Activated CD4-positive, alpha-beta T cell treated with anti-CD3 and anti-CD28 coated beads, Interleukin-2, Interleukin-4, amounts not matched to agents 100 ng/mL and 50 ng/mL, durations not matched to agents 16 hours and 8 hours (primary cell): ENCODE results near the gene KCTD4.
"Not testable (repeated sequence)": the region's sequence is repeated elsewhere in the genome, so short reads cannot be mapped to it uniquely, and the experiment has no call there.

Experiments
- DNase-seq: peaks from one replicate; pipeline ENCODE4 v3.0.0-alpha.2; 2020; ENCODE audit warnings: low spot score

Gene KCTD4

GRCh38 chr13:45200701-45201232 lies at the start of gene KCTD4:
Gene KCTD4 (minus strand): TSS chr13:45201045. CDS start chr13:45194567, 6,478 bp downstream.
- no peak for DNase-seq

DNA sequence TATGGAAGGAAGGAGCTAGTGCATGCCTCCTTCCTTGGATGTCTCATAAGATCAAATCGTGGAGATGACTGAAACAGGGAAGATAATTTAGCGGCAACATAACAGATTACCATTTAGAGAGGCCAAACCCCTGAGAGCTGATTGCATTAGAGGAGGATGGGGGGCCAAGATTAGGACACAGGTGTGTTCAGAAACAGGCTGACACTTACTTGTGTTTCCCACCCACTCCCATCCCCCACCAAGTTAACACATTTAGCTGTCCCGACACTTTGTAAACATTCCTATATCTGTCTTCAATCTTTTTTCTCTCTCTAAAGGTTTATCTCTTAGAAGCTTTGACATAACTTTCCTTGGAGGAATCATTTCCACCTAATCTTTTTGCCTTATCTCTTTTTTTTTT lies 48.8 kb upstream of the KCTD4 start:
- no peak for DNase-seq

GRCh38 chr13:45244736-45245135 lies 43.9 kb upstream of the KCTD4 start:
- not testable (repeated sequence) for DNase-seq

GRCh38 chr13:45243077-45243476 lies 42.2 kb upstream of the KCTD4 start:
- DNase-seq, result no peak

DNA sequence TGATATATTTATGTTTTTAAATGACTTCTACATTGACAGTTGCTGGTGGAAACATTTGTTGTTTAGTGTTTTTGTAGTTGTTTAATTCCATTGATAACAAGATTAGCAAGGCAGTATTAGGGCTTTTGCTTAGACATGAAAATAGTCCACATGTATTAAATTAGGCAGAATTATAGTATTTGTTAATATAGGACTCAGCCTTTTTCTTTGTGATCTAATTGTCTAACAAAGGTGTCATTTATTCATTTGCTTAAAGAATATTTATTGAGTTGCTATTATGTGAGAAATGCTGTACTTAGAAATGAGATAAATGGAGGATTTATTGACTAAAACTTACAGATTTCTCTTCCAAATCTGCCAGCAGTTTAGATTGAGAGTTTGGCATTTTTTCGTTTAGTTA lies 41.7 kb upstream of the KCTD4 start:
- DNase-seq, result no peak

GRCh38 chr13:45242070-45242469 lies 41.2 kb upstream of the KCTD4 start:
- no peak for DNase-seq

DNA sequence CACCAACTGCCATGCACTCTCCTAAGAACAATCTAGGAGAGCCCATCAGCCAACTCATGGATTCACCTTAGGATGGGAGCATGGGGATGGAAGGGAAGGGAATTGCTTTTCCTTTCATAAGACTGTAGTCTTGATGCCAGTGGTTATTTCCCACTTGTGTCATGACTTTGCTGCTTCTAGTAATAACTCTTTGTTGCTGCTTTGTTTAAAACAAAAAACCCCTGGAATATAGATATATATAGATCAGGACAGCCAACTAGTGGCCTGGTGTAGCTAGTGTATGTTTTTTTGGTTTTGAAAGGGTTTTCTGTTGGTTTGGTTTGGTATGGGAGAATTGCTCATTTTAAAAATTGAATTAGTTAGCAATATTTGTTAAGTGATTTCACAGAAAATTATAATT lies 39.3 kb upstream of the KCTD4 start:
- no peak for DNase-seq

- DNase-seq, result no peak
These were observed 38.3 kb upstream of the KCTD4 start for GRCh38 chr13:45238945-45239795.

GRCh38 chr13:45232591-45232990 lies 31.7 kb upstream of the KCTD4 start:
- no peak for DNase-seq

GRCh38 chr13:45231722-45232121 lies 30.9 kb upstream of the KCTD4 start:
- no peak for DNase-seq

DNA sequence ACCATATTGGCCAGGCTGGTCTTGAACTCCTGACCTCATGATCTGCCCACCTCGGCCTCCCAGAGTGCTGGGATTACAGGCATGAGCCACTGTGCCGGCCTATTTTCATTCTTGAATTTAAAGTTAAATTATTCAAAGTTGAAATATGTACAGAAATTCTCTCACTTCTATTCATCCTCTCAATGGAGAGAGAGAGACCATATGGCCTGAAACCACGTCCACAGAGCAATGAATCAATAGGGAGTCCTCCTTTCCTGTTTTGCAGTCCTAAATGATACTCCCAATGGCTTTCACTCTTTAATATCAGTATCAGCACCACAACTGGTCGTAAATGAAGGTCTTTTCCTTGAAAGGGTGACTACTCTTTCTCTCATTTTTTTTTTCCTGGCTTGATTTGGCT lies 30.5 kb upstream of the KCTD4 start:
- no peak for DNase-seq

DNA sequence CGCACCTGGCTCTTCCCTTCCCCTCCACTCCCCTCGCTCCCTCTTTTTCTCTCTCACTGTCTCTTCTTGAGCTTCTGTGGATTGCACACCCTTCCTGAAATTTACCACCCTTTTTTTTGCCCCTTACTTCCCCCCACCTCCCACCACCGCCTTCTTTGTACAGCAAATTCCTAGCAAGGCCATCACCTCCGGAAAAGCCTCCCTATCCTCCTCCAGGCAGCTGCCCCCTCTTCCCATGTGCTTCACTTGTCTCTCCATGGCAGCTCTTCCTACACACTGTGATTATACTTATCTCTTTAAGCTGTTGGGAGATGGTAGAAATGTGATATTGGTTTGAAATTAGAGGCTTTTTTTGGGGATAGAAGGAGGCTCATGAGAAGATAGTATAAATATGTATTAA lies 28.3 kb upstream of the KCTD4 start:
- DNase-seq, result no peak

GRCh38 chr13:45228002-45228401 lies 27.2 kb upstream of the KCTD4 start:
- DNase-seq, result no peak

- no peak for DNase-seq
These were observed 25.2 kb upstream of the KCTD4 start for GRCh38 chr13:45226024-45226423.

DNA sequence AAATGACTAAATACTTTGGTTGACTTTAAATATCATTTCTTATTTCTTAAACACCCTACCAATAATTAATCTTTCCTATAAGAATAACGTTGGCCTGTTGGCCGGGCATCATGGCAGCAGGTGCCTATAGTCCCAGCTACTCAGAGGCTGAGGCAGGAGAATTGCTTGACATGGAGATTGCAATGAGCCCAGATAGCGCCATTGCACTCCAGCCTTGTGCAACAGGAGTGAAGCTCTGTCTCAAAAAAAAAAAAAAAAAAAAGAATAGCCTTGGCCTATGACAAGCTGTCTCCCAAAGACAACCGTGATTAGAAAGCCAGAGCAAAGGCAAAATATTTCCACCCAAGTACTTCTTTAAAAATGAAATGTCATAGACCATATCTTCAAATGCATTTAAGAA lies 24.5 kb upstream of the KCTD4 start:
- no peak for DNase-seq

DNA sequence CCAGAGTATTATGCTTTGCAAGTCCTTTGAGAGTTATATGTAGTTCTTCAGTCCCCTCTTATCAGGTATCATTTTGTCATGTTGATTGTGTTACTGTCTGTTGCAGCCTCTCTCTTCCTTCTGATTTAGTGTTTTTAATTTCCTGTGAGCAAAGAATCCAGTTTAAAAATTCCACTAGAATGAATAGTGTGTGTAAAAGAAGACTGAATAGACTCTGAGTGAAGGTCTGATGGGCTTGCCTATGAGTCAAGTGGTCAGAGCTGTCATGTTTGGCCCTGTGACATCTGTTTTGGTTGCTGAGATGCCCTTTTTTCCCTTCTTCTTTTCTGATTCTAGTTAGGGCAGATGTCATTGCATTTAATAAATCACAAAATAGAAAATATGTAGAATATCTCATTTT lies 23.3 kb upstream of the KCTD4 start:
- no peak for DNase-seq

DNA sequence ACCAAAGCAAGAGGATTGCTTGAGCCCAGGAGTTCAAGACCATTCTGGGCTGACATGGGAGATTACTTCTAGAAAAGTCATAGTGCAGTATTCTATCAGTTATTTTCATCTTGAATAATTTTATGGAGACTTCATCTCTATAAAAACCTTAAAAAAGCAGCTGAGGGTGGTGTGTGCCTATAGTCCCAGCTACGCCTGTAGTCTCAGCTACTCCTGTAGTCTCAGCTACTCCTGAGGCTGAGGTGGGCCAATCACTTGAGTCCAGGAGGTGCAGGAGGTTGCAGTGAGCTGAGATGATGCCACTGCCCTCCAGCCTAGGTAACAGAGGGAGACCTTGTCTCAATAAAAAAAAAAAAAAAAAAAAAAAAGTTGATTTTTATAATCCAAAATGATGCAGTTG lies 22.1 kb upstream of the KCTD4 start:
- no peak for DNase-seq

DNA sequence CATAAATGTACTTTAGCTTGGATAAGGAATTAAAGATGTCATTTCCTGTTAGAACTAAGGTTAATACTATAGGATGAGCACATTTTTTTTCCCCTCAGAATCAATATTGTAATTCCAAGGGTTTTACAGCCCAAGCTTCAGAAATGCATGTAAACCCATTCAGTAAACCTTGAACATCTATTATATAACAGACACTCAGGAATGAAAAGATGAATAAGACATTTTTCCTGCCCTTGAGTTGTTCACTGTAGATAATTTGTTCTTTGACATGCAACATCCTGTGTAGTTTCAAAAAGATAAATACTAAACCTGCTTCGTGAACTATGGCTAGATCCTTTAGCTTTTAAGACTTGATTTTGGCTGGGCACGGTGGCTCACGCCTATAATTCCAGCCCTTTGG lies 21.7 kb upstream of the KCTD4 start:
- no peak for DNase-seq

- no peak for DNase-seq
These were observed 19.6 kb upstream of the KCTD4 start for GRCh38 chr13:45220403-45220802.

DNA sequence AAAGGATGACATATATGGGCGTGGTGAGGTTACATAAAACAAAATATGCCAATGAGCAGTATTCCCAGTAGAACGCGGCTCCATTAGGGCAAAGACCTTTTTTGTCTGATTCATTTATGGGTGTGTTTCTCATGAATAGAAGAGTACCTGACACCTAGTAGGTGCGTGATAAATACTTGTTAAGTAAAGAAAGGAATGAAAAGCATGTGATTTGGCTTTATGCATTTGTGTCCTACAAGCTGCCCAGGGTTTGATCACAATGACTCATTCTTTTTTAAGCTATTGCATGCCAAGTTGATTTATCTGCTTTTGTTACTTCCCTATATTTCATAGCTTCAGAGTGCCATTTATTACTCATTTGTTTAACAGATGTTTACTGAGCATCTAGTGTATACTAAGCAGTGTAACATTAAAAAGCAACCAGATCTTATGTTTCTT lies 19.1 kb upstream of the KCTD4 start:
- DNase-seq, result no peak

- DNase-seq, result no peak
These were observed 18.5 kb upstream of the KCTD4 start for GRCh38 chr13:45219123-45219891.

- DNase-seq, result no peak
These were observed 17.8 kb upstream of the KCTD4 start for GRCh38 chr13:45218689-45219088.

GRCh38 chr13:45216193-45216592 lies 15.3 kb upstream of the KCTD4 start:
- DNase-seq, result no peak
